HAP-1 (cell line): ENCODE data around the gene IFT20.

Experiments used
- DNase-seq, 2 experiments: peaks; one replicate each; pipeline ENCODE4 v3.0.0-alpha.2; 2016 to 2020; ENCODE audit warnings: low spot score in 2 of 2
- H3K27me3 ChIP-seq: fragments of 250-450 bp; sonication (Bioruptor Pico); 2 replicates; pipeline ENCODE4 v1.5.1; 2020; ENCODE audit warnings: low read depth, mild to moderate bottlenecking, moderate library complexity
- H3K36me3 ChIP-seq: fragments of 250-450 bp; sonication (Bioruptor Pico); replicated peaks from 2 replicates; pipeline ENCODE4 v1.5.1; 2020; ENCODE audit warnings: mild to moderate bottlenecking
- H3K4me1 ChIP-seq: fragments of 250-450 bp; sonication (Bioruptor Pico); 2 replicates; pipeline ENCODE4 v1.5.1; 2020; ENCODE audit warnings: mild to moderate bottlenecking
- H3K4me3 ChIP-seq: fragments of 250-450 bp; sonication (Bioruptor Pico); 2 replicates; pipeline ENCODE4 v1.5.1; 2020; ENCODE audit warnings: mild to moderate bottlenecking, moderate library complexity
- H3K9me3 ChIP-seq: fragments of 250-450 bp; sonication (Bioruptor Pico); 2 replicates; pipeline ENCODE4 v1.5.1; 2020; ENCODE audit warnings: mild to moderate bottlenecking, moderate library complexity
- in situ Hi-C: fragments of 300-500 bp; cut with MboI; formaldehyde crosslinking; loops from 3 replicates; pipeline ENCODE4 v1.14.3; 2020; ENCODE audit warnings: low sequenced_read_pairs, inconsistent platforms, mixed read lengths

Gene IFT20, protein sequence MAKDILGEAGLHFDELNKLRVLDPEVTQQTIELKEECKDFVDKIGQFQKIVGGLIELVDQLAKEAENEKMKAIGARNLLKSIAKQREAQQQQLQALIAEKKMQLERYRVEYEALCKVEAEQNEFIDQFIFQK

DNA sequence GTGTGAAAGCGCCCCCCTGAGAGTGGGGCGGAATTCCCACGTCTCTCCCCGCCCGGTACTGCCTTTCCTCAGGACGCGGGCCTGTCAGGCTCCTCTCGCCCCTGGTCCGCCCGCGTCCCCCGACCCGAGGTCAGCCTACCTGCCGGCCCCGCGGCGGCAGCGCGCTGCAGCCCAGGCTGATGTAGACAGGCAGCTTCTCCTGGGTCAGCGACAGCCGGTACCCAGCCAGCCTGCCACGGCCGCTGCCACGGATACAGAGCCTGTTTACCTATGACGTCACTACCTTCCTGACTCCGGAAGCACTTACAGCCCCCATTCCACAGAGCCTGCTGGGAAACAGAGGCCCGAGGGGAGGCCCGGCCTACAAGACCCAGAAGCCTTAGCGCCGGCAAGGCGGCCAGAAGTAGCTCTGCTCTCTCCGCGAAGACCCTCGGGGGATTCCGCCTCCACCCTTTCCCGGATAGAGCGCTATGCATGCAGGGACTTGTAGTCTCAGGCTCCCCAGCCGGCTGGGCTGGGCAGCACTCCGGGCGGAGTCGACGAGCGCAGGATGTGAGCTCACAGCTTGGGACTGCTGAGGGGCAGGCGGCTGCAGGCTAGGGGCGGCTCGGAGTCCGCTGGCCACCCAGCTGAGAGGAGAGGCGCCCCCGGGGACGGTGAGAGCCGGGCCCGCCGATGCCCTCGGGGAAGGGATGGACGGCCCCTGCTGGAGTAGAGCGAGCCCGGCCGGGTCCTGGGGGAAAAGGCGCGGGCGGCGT, at the start of gene IFT20, which contains the start of gene TNFAIP1:
Gene IFT20 (minus strand): TSS at position 272 of the 758 bp plus-strand sequence. CDS start 3,487 bp downstream, outside the sequence.
Gene TNFAIP1 (plus strand): TSS at position 561 of the 758 bp plus-strand sequence. CDS start 3,761 bp downstream, outside the sequence.
- H3K4me3 ChIP-seq = peak within 1 kb of the TSS; percentile 78
- no peaks in the 10 kb centered on the region for H3K27me3 ChIP-seq
- in situ Hi-C loops = no loop called here
- no peaks in the 10 kb centered on the region for H3K9me3 ChIP-seq
- H3K36me3 ChIP-seq = peaks cover 8% of the 10 kb centered on the region; the same call in 1 of the 2 replicates
- DNase-seq = peak; percentile 99
- peaks cover 12% of the 10 kb centered on the region for H3K4me1 ChIP-seq

DNA sequence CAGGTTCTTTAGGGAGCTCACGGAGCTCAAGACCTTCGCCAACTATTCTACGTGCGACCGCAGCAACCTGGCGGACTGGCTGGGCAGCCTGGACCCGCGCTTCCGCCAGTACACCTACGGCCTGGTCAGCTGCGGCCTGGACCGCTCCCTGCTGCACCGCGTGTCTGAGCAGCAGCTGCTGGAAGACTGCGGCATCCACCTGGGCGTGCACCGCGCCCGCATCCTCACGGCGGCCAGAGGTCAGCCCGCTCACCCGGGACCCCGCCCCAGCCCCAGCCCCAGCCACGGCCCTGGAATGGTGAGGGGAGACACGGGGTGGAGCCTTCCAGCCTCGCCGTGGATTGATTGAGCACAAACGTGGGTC, 49.7 kb upstream of the IFT20 start:
- H3K4me3 ChIP-seq = no peak overlapping the region
- no peak for DNase-seq
- H3K9me3 ChIP-seq = no peaks in the 10 kb centered on the region
- H3K27me3 ChIP-seq = no peaks in the 10 kb centered on the region
- in situ Hi-C loops = loop anchor here (25.0 kb wide), 1 partner anchor 598 kb away; no protein-coding TSS in a partner anchor
- 0 out of 2 replicates have a peak, but pooled peaks cover 2% of the 10 kb centered on the region for H3K36me3 ChIP-seq
- H3K4me1 ChIP-seq = no peaks in the 10 kb centered on the region

DNA sequence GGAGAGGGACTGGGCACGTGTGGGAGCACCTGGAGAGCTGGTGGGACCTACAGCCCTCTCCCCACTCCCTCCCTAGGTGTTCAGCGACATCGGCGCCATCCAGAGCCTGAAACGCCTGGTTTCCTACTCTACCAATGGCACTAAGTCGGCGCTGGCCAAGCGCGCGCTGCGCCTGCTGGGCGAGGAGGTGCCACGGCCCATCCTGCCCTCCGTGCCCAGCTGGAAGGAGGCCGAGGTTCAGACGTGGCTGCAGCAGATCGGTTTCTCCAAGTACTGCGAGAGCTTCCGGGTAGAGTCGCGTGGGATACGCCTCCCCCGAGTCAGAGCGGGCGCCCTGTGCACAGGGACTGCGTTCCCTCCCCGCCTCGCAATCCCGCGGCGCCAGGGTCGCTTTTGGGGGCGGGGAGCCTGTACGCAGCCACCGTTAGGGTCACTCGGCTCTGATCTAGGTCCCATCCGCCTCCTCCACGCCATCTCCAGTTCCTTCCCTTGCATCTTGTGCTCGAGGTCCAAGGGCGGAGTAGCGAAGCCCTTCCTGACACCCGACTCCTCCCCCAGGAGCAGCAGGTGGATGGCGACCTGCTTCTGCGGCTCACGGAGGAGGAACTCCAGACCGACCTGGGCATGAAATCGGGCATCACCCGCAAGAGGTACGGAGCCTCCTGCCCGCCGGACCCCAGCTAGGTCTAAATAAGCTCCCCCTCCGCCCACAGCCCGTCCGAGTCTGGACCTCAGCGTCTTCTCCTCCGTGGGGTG, 49.2 kb upstream of the IFT20 start:
- H3K27me3 ChIP-seq = no peaks in the 10 kb centered on the region

DNA sequence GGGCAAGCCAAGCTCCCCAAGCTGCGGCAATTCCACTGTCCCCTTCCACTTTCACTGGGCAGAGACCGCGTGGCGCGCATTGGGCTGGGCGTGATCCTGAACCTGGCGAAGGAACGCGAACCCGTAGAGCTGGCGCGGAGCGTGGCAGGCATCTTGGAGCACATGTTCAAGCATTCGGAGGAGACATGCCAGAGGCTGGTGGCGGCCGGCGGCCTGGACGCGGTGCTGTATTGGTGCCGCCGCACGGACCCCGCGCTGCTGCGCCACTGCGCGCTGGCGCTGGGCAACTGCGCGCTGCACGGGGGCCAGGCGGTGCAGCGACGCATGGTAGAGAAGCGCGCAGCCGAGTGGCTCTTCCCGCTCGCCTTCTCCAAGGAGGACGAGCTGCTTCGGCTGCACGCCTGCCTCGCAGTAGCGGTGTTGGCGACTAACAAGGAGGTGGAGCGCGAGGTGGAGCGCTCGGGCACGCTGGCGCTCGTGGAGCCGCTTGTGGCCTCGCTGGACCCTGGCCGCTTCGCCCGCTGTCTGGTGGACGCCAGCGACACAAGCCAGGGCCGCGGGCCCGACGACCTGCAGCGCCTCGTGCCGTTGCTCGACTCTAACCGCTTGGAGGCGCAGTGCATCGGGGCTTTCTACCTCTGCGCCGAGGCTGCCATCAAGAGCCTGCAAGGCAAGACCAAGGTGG, 46.0 kb upstream of the IFT20 start:
- Histone ChIP-seq H3K27me3 (no peaks in the 10 kb centered on the region), H3K9me3 (no peaks in the 10 kb centered on the region), H3K4me3 (no peak overlapping the region), H3K4me1 (no peaks in the 10 kb centered on the region), H3K36me3 (no peaks in the 10 kb centered on the region)
- DNase-seq = no peak
- in situ Hi-C loops = loop anchor here (25.0 kb wide), 1 partner anchor 594 kb away; no protein-coding TSS in a partner anchor

More for the DNA sequence above, 49.2 kb upstream of the IFT20 start:
- no peaks in the 10 kb centered on the region for H3K4me1 ChIP-seq
- no peak for DNase-seq
- in situ Hi-C loops = loop anchor here (25.0 kb wide), 1 partner anchor 597 kb away; no protein-coding TSS in a partner anchor
- no peaks in the 10 kb centered on the region for H3K9me3 ChIP-seq
- no peak overlapping the region for H3K4me3 ChIP-seq
- H3K36me3 ChIP-seq = 0 out of 2 replicates have a peak, but pooled peaks cover 2% of the 10 kb centered on the region

DNA sequence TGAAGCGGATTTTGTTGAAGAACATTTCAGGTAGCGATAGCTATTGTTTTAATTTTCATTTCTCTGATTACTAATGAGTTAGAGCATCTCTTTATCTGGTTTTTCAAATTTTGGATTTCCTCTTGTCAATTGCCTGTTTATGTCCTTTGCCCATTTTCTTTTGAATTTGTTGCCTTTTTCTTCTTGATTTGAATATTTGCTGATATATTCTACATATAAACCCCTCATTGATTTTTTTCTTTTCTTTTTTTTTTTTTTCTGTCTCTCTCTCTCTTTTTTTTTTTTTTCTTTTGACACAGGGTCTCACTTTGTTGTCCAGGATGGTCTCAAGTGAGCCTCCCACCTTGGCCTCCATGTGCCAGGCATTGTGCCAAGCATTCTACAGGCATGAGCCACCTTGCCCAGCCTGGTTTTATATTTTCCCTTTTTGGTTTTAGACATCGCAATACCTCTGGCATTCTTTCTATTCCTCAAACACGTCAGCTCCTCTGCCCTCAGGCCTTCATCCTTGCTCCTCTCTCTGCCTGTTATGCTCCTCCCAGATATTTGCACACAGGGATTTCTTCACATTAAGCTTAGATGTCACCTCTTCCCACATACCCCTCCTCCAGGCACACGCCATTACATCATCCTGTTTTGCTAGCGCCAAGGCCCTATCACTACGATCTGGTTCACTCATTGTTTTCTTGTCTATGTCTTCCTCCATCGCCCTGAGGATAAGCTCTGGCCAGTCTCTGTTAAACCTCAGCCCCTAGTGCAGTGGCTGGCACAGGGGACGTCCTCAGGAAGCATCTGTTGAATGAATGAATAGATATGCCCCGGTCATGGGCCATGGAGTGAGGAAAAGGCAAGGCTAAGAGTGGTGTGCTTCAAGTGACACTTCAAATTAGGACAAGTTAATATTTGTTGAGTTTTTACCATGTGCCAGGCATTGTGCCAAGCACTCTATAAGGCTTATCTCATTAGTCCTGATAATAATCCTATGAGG, 44.8 kb upstream of the IFT20 start:
- DNase-seq = no peak
- no peaks in the 10 kb centered on the region for H3K27me3 ChIP-seq
- H3K9me3 ChIP-seq = no peaks in the 10 kb centered on the region
- H3K4me1 ChIP-seq = no peaks in the 10 kb centered on the region
- in situ Hi-C loops = loop anchor here (25.0 kb wide), 1 partner anchor 593 kb away; no protein-coding TSS in a partner anchor
- no peak overlapping the region for H3K4me3 ChIP-seq
- no peaks in the 10 kb centered on the region for H3K36me3 ChIP-seq

DNA sequence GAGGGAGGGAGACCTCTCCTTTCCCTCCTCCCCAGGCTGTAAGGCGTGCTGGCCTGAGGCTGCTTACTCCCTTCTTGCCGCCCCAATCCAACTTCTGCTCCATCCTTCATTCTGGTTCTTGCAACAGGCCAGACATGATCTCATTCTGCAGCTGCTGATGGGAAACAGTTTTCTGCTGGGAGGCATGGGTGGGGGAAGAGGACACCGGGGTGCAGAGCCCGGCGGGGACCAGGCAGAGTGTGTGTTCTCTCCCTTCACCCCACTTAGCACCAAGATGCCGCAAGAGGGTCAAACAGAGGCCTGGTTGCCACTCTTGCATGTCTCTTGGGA, 37.6 kb upstream of the IFT20 start:
- Histone ChIP-seq H3K36me3 (no peaks in the 10 kb centered on the region), H3K4me1 (no peaks in the 10 kb centered on the region; the same call in 1 of the 2 replicates), H3K4me3 (peak overlapping the region; percentile 45; the same call in 1 of the 2 replicates), H3K9me3 (no peaks in the 10 kb centered on the region), H3K27me3 (no peaks in the 10 kb centered on the region)
- in situ Hi-C loops = no loop called here
- no peak for DNase-seq

DNA sequence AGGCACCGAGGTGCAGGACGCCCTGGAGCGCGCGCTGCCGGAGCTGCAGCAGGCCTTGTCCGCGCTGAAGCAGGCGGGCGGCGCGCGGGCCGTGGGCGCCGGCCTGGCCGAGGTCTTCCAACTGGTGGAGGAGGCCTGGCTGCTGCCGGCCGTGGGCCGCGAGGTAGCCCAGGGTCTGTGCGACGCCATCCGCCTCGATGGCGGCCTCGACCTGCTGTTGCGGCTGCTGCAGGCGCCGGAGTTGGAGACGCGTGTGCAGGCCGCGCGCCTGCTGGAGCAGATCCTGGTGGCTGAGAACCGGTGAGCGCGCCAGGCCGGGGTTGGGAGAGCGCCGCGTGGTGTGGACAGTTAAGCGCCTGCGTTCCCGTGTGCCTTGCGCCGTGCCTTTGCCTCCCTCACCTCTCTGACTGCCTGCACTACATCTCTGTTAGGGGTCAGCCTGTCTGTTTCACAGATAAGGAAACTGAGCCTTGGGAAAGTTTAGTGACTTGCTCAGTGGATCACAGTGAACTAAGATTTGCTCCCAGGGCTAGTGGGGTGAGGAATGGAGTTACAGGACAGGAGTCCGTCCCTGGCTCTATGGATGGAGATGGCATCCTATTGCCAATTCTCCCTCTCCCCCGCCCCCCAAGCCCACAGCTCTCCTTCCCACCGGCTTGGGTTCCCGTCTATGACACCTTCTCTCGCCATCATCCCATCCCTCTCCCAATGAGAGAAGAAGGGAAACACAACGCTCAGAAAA, 37.1 kb upstream of the IFT20 start:
- Histone ChIP-seq H3K4me3 (peak overlapping the region; percentile 45), H3K9me3 (no peaks in the 10 kb centered on the region), H3K36me3 (no peaks in the 10 kb centered on the region), H3K27me3 (no peaks in the 10 kb centered on the region), H3K4me1 (no peaks in the 10 kb centered on the region; the same call in 1 of the 2 replicates)
- in situ Hi-C loops = no loop called here
- no peak for DNase-seq

DNA sequence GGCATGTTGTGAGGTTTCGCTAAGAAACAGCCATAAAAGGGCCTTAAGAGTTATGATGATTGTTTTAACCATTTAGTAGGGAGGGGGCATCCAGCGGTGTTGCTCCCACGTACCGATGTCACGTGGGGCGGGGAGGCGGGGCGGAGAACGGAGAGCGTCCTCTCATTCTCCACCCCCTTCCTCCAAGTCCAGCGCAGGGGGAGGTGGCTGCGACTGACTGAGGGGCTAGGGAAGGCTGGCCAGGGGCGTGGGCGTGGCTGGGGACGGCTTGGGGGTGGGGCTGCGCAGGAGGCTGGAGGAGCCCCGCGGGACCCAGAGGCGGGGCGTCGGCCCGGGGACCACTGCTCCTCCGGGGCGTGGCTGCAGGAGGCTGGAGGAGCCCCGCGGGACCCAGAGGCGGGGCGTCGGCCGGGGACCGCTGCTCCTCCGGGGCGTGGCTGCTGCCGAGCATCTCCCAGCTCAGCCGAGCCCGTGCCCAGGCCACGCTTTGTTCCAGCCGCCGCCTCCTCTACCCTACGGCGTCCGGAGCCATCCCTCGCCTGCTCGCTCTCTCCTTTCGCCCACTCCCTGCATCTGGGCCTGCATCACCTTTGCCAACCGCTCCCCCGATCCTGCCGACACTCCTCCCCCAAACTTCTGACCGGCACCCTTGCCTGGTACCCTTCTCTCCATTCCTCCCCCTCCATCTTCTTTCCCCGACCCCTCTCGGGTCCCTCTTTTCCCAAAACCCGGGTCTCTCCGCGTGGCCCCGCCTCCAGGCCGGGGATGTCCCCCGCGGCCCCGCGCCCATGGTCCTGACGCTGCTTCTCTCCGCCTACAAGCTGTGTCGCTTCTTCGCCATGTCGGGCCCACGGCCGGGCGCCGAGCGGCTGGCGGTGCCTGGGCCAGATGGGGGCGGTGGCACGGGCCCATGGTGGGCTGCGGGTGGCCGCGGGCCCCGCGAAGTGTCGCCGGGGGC, 36.3 kb upstream of the IFT20 start, which contains the start of gene SARM1:
Gene SARM1 (plus strand): TSS at position 450 of the 958 bp plus-strand sequence. CDS start 339 bp downstream, at position 789.
- peak within 1 kb of the TSS; percentile 45 for H3K4me3 ChIP-seq
- in situ Hi-C loops = no loop called here
- H3K27me3 ChIP-seq = no peaks in the 10 kb centered on the region
- H3K4me1 ChIP-seq = no peaks in the 10 kb centered on the region; the same call in 1 of the 2 replicates
- H3K9me3 ChIP-seq = no peaks in the 10 kb centered on the region
- no peaks in the 10 kb centered on the region for H3K36me3 ChIP-seq
- peak; percentile 88 to 99 for DNase-seq

DNA sequence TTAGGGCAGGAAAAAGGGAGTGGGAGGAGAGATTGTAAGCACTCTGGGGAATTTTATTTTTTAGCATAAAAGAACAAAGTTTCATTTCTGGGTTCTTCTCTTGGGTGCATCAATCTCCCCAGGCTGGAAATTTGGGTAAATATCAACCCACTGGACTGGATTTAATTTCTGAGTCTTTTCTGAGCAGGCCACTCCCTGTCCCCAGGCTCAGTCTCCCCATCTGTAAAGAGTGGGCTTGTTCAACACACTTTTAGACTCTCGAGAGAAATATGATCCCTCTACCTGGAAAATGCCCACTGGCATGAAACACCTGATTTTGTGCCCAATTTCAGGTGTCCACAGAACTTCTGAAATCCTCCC, 35.5 kb upstream of the IFT20 start:
- no peaks in the 10 kb centered on the region for H3K27me3 ChIP-seq
- no peaks in the 10 kb centered on the region; the same call in 1 of the 2 replicates for H3K4me1 ChIP-seq
- in situ Hi-C loops = no loop called here
- H3K4me3 ChIP-seq = peak overlapping the region; percentile 45
- H3K9me3 ChIP-seq = no peaks in the 10 kb centered on the region
- no peak for DNase-seq
- no peaks in the 10 kb centered on the region for H3K36me3 ChIP-seq

DNA sequence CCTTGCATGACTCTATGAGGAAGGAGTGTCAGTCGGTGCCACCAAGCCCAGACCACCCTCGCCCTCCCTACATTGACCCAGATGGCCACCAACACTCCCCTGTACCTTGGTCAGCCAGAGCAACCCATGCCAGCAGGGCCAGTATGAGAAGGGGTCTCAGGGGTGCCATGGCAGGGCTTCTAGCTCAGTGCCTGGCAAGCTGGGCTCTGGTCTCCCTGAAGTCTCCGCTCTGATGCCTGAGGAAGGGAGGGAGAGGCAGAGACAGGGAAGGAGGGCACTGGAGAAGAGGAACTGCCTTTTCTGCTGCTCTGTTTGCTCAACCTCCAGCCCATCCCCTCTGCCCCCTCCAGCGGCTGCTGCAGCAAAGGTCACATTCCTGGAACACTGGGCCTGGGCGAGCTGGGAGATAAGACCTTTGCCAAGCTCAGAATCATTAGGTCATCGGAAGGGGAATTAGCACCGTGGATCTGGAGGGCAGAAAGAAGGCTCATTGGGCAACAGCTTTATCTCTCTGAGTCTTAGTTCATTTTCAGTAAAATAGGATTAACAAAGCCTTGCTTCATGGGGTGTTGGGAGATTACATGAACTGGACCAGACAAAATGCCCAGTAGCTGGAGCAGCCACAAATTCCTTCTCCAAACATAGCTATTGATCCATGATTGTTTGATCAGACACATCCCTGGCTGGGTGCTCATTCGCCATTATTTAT, 34.9 kb upstream of the IFT20 start, which contains the start of gene VTN:
Gene VTN (minus strand): TSS at position 273 of the 709 bp plus-strand sequence. CDS start 104 bp downstream, at position 169.
- Histone ChIP-seq H3K27me3 (no peaks in the 10 kb centered on the region), H3K4me1 (no peaks in the 10 kb centered on the region; the same call in 1 of the 2 replicates), H3K9me3 (no peaks in the 10 kb centered on the region), H3K36me3 (no peaks in the 10 kb centered on the region), H3K4me3 (peak within 1 kb of the TSS; percentile 45)
- DNase-seq = peak in 1 of 2 experiments; percentile 33
- in situ Hi-C loops = no loop called here
